GM19324 (cell line): Measurements from ENCODE around the gene SAMD1.

ENCODE experiments used
- ATAC-seq: cut with Tn5 transposase; IDR thresholded peaks from one replicate; pipeline ENCODE4 v1.9.1; 2021; ENCODE audit warnings: mild to moderate bottlenecking, moderate library complexity; ENCODE audit not compliant: unreplicated experiment, low FRiP score

The SAMD1 gene

DNA sequence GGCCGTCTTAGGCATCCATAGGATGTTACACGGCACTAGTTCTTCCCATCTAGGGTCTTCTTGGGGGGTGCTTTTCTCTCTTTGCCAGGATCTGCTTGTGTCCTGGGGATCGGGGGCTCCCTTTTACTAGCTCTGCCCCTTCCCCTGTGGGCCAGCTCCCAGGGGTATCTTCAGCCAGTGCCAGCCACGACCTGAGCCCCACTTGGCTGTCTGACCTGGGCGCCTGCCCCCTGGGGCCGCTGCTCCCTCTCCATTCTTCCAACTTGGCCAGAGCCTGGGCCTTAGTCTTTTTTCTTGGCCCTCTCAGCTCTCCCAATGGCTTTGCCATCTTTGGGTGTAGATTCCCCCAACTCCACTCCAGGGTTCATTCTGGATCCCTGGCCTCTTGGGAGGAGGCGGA, 23.9 kb upstream of the SAMD1 start:
- no peak for ATAC-seq

DNA sequence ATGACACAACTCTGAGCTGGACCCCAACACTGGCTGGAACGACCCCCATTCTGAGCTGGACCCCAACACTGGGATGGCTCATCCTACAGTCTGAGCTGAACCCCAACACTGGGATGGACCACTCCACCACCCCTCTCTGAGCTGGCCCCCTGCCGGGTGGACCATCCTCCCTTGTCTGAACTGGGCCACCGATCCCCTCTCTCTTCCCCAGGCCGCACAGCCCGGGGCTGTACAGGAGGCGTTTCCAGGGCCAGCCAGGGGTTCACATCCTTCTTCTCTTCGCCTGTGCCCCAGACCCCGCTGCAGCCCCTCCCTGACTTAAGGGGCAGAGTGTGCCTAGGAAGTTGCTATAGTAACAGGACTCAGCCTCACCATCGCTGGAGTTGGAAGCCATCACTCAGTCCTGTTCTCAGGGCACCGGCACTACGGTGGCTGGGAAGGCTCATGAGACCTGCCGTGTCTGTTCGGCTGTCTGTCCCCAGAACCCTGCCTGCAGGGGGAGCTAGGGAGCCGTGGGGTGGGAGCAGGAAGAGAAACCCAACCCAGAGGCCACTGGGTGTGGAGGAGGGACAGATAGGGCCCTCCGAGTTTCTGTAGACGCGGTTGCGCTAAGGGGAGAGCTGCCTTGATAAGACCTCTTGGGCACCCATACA, 23.3 kb upstream of the SAMD1 start:
- no peak for ATAC-seq

DNA sequence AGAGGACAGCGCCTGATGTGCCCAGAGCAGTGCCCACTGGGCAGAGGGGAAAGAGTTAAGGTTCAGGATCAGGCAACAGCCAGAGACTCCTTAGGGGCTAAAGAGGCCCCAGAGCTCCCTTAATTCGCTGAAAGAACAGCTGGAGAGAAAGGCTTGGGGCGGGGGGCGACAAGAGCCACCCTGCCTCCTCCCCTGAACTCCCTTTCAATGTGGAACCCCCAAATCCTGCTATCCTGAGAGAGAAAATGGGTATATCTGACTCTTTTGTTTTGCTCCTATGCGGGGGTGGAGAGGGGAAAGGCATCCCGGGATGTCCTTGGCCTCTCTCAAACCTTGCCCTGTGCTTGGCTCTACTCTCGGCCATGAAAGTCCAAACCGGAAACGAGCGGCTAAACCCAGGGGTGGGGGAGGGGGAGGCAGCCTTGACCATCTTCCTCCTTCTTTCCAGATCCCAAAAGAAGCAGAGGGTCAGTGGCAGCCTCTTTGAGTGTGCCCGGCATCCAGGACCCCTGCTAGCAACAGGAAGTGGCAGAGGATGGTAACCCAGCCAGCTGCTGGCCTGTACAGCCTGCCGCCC, 22.3 kb upstream of the SAMD1 start:
- ATAC-seq, result no peak

DNA sequence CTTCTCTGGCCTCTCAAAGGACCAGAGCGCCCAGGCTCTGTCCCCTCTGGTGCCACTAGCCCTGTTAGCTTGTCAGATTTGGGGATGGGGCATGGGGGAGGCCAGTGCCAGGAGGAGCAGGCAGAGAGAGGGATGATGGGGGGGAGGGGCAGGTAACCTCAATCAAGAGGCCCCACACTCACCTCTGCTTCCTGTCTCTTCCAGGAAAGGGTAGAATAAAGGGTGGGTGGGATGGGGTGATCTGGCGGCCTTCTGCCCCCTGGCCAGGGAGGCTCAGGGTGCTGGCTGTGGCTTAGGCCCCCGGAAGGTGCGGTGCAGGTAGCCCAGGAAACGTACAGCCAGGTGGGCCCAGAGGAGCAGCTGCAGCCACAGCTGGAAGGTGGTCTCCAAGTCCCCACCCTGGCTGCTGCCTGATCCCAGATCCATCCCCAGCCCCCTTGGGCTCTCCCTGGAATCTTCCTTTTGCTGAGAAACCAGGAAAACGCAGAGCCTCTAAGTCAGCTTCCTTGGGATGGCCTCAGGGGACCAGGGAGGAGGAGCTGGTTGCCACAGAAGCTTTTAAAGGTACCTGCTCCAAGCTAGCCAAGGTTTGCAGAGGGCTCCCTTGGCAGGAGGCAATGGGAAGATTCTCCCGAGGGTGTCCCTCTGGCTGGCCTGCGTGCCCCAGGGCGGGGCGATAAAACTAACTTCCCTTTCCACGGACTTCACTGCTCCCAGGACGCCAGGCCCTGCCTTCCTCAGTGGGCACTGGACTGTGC, 21.7 kb upstream of the SAMD1 start:
- ATAC-seq, result no peak

DNA sequence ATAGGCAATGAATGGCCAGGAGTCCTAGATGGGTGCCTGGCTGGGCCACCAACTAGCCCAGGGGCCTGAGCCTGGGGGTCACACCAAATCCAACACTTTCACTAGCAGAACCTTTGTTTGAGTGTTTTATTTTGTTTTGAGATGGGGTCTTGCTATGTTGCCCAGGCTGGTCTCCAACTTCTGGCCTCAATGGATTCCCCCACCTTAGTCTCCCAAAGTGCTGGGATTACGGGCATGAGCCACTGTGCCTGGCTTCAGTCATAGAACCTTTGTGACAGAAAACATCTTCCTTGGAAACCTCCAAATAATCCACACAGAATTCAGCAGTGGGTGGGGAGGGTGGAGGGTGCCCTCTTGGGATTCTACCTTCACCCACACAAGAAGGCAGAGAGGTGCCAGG, 20.9 kb upstream of the SAMD1 start:
- no peak for ATAC-seq

DNA sequence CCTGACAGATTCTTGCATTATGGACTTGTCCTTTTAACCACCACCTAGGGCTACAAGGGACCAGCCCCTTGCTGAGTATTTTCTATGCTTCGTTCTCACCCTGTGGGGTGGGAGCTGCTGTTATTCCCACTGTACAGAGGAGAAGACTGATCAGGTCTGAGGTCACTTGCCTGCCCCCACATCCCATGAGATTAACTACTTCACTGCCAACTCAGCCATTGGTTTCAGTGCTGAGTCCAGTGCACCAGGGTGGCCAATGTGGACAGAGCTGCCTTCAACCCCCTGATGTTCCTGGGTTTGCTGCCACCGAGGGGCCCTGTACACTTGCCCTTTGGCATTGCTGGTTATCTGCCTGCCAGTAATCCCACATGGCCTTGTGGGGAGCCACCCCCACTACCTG, 20.1 kb upstream of the SAMD1 start:
- no peak for ATAC-seq

DNA sequence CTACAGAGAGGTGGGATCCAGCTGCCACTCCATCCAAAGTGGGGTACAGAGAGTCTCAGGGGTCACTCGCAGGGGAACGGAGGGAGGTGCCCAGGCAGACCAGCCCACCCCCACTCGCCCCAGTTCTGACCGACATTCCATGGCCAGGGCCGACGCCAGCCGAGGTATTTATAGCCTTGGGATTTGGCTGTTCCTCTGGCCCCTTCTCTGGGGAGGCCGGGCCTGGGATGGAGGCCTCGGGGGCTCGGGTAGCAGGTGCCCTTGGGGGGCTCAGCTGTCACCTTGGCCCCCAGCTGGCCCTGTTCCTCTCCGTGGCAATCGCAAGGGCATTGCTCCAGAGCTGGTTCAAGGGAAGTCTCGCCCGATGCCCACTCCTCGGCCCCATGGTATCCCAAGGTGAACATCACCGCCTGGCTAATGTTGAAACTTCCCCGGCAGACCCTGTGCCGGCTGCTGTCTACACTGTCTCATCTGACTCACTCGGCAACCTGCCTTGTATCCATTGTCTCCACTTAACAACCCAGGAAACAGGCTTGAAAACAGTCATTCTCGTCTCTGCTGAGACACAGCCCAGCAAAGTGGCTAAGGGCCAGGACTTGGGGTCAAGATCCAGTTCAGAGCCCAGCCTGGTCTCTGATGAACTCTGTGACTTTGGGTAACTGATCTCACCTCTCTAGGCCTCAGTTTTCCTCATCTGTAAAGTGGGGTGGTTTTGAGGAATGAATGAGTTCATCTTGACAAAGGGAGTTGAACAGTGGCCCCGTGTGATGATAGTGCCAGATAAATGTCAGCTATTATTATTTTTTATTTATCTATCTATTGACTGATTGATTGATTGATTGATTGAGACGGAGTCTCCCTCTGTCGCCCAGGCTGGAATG, 17.3 kb upstream of the SAMD1 start:
- ATAC-seq, result no peak

DNA sequence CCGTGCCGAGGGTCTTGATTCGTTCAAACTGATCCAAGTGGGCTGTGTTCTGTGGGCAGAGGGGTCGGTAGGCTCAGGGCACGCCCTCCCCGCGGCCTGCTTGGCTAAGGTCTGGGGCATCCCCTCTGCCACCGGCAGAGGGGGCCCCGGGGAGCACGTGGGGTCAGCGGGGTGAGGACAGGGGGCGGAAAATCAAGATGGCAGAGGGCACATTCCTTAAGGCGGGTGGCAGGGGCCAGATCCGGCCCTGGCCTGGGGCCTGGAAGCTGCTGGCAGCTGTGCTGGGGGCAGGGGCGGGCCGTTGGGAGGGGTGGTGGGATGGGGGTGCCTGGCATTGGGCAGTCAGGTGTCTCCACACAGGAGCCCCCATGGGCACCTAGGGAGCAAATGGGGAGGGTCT, 16.3 kb upstream of the SAMD1 start:
- ATAC-seq, result no peak

DNA sequence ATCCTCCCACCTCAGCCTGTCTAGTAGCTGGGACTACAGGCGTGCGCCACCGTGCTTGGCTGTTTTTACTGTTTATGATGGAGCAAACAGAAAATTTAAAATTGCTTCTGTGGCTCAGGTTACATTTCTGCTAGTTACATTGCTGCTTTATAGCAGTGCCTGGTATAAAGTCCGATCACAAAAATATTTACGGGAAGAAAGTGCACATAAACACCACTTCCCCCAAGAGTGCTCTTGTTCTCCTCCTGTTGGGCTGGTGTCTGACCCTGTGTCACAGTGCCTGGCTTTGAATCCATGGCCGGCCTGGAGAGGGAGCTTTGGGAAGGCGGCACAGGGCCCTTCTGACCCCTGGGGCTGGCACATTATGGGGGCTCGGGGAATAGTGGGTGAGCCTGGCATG, 15.1 kb upstream of the SAMD1 start:
- no peak for ATAC-seq

DNA sequence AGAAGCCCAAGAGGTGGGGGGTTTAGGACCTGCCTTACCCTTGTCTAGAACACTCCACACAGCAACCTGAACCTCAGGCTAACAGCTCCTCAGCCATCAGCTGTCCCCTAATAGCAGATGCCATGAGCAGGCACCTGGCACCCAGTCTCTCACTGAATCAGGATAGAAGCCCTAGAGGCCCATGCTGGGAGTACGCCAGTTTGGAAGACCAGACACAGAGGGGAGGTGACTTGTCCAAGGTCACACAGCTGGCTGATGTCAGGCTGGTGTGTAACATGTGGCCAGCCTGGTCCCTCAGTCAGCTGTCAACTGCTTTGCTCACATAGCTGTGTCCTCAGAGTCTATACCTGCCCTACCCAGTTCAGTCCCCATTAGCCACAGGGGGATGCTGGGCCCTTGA, 12.8 kb upstream of the SAMD1 start:
- no peak for ATAC-seq

DNA sequence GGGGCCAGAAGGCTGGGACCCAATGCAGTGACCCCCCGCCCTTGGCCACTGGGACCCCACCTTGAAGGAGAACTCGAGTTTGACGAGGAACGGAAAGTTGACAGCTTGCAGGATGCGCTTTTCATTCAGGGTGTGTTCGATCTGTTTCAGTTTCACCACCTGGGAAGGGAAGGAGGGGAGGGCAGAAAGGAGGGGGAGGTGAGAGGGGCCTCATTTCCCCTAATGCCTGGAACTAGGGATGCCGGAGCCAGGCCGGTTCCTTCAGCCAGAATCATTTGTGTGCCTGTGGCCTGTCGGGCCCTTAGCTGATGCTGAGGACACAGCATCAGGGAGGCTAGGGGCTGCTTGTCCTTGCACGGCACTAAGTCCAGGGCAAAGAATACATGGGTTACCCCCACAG, 12.2 kb upstream of the SAMD1 start:
- no peak for ATAC-seq

DNA sequence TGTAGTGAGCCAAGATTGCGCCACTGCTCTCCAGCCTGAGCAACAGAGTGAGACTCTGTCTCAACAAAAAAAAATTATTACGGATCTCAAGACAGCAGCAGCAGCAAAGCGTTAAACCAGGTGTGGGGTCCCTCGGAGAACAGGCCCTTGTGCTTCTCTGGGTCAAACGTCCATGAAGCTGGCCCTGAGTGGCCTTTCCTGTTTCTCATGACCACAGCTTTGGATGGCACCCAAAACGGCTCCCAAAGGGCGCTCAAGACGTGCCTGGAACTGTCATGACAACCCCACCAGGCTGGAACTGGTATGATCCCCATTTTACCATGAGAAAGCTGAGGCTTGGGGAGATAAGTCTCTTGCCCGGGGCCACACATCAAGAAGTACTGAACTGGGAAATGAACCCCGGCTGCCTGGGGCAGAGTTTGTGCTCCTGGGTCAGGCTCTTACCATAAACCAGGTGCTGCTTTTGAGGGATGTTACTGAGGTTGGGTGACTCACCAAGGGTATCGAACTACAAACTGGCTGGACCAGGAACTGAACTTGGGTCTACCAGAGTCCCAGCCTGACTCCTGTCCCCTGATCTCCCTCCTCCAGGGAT, 11.6 kb upstream of the SAMD1 start:
- no peak for ATAC-seq

DNA sequence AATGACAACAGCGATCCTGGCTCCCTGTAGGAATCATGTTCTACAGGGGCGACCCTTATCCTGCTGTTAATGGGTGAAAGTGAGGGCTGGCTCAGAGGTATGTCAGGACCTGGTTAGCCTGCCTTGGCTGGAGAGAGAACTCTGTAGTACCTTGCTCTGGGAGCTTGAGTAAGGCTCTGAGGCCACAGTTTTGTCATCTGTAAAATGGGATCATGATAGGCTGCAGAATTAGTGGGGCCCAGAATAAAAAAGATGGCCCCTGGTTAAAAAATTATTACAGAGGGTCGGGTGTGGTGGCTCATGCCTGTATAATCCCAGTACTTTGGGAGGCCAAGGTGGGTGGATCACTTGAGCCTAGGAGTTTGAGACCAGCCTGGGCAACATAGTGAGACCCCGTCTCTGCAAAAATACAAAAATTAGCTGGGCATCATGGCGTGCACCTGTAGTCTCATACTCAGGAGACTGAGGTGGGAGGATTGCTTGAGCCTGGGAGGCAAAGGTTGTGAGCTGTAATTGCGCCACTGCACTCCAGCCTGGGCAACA, 10.5 kb upstream of the SAMD1 start:
- no peak for ATAC-seq

DNA sequence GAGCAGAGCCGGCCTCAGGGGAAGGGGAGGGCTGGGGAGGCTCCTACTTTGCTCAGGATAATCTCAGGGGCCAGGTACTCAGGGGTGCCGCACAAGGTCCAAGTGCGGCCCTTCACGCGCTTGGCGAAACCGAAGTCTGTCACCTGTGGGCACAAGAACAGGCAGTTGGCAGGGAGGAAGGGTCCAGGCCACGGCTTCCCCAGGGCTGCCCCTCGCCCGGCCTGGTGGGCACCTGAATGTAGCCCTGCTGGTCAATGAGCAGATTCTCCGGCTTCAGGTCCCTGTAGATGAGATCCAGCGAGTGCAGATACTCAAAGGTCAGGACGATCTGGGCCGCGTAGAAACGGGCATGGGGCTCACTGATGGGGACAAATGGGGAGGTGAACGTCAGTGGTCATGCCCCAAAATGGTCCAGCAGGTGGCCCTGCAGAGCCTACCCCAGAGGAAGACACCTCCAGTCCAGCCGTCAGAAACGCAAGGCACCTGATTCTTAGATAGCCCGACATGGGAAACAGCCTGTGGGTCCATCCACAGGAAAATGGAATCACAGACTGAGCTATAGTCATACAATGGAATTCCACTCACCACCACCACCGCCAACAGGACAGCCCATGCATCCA, 7.1 kb upstream of the SAMD1 start:
- ATAC-seq, result no peak

DNA sequence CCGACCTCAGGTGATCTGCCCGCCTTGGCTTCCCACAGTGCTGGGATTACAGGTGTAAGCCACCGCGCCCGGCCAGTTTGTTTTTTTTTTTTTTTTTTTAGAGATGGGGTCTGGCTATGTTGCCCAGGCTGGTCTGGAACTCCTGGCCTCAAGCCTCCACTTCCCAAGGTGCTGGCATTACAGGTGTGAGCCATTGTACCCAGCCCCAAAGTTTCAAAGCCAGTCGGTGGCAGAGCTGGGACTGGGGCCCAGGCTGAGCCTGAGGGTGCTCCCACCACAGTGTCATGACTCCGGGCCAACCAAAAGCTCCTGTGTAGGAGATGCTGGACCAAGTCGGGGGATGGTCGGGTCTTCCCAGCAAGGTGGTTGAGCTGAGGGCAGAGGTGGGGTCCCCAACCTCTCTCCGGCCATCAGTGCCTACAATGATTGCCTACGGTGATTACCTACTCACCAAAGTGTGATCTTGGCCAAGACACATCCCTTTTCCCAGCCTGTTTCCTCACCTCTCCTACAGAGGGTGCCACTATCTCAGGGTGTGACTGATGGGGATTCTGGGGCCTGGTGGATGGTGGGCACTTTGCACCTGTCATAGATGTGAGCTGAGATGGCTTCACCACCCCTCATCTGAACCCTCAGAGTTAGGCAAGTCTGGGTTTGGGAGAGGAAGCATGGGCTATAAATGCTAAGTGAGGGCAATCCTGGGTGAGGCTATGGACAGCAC, 5.9 kb upstream of the SAMD1 start:
- no peak for ATAC-seq

DNA sequence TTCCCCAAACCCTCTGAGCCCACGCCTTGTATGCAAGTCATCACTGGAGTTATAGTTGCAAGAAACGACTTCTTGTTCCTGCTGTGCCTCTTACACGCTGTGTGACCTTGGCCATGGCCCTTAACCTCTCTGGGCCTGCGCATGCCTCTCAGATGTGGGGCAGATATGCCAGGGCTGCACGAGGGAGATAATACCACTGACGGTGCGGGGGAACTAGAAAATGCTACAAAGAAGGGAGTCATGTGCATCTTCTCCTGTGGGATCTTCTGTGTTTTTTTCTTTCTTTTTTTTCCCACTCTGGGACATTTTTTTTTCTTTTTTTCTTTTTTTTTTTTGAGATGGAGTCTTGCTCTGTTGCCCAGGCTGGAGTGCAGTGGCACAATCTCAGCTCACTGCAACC, 4.3 kb upstream of the SAMD1 start:
- no peak for ATAC-seq

DNA sequence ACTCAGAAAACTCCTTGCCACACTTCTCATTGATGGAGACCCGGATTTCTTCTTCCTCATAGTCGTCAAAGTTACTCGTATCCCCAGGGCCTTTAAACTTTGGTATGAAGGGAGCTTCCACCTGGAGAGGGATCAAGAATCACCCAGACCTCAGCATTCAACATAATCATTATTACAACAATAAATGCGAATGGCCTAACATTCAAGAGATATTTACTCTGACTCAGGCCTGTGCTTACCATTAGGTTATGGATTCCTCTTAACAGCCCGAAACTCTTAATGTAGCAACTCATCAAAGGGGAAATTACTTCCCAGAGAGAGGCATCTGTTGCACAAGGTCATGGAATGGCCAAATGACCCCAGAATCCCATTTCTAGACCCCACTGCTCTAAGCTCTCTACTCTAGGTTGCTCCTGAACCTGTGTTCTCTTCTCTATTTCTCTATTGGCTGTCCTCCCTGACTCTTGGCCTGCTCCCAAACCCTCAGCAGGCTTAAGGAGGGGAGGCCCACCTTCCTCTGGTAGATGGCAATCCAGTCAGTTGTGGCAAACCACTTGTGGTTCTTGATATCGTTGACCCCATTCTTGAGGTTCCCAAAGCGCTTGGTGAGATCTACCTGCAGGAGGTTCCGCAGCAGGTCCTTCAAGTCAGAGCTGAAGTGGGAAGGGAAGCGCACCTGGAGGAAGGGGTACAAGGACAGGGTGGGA, 2.7 kb upstream of the SAMD1 start:
- no peak for ATAC-seq

DNA sequence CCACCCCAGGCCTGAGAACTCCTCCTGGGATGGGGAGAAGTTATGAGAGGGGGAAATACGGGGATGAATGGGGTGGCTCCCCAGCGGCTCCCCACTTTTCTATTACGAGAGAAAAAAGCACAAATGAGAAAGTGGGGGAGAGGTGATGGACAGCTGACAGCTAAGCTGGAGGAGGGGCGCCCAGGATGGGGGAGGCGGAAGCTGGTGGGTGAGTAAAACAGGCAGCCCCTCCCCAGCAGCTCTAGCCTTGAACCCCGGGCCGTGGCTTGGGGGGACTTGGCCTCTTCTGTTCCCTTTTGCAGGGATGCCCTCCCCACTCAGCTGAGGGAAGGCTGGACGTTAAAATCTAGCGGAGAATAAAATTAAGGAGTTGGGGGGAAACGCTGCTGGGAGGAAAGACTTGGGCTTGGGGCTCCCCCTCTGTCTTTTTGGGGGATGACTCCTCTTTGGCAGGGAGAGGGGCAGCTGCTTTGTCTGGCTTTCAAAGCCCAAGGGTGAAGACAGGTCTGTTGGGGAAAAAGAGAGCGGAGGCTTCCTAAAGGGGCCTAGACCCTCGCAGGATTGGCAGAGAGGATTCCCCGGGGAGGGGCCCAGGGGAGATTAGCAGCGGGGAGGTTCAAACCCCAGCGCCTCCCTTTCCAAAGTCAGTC, 1.4 kb upstream of the SAMD1 start:
- no peak for ATAC-seq
